GM18499 (cell line): Measurements from ENCODE around the gene TMEM44.

Experiments
- ATAC-seq: cut with Tn5 transposase; IDR thresholded peaks from one replicate; pipeline ENCODE4 v1.9.1; 2021; ENCODE audit warnings: moderate number of reproducible peaks; ENCODE audit not compliant: insufficient read depth, unreplicated experiment

Gene TMEM44

GRCh38 chr3:194584866-194585265 lies 48.4 kb downstream of the TMEM44 start:
- no peak for ATAC-seq

DNA sequence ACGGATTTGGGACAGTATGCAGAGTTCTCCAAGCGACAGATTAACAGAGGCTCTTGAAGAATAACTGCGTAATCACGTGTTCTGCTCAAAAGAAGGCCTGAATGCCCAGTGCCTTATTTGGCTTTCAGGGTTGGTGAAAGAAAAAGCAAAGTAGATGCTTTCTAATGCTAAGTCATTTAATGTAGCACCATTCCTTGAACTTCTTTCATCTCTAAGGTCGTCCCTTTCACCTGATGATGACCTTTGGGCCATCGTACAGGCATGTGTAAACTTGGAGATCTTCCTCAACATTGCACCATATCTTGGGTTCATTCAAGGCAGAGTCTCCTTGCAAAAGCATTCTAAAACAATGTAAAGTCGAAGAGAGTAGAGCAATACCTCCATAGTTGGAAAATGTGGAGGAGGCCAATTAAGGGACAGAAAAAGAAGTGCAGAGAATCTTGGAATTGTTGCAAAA lies 48.9 kb downstream of the TMEM44 start:
- peak; percentile 6 for ATAC-seq

GRCh38 chr3:194582196-194582905 lies 50.9 kb downstream of the TMEM44 start:
- ATAC-seq, result no peak

DNA sequence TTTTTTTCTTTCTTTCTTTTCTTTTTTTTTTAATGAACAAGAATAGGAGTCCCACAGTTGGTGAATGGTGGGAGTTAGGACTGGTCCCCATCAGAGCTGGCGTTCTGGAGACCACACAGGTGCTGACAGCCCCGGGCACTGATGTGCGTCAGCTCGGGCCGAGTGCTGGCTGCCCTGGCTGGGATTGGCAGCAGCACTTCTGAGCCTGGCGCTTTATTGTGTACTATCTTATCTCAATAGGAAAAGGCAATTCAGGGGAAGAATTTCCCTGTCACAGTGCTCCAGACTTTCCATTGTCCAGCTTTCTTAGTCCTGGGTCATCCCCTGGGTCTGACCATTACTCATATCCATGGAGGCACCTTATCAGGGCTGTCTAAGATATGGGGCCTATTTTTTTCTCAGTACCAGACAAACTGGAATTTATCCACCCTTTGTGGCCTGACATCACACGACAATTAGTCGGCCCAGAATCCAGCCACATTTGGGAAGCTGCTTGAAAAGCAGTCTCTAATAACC lies 54.1 kb downstream of the TMEM44 start:
- ATAC-seq, result no peak

DNA sequence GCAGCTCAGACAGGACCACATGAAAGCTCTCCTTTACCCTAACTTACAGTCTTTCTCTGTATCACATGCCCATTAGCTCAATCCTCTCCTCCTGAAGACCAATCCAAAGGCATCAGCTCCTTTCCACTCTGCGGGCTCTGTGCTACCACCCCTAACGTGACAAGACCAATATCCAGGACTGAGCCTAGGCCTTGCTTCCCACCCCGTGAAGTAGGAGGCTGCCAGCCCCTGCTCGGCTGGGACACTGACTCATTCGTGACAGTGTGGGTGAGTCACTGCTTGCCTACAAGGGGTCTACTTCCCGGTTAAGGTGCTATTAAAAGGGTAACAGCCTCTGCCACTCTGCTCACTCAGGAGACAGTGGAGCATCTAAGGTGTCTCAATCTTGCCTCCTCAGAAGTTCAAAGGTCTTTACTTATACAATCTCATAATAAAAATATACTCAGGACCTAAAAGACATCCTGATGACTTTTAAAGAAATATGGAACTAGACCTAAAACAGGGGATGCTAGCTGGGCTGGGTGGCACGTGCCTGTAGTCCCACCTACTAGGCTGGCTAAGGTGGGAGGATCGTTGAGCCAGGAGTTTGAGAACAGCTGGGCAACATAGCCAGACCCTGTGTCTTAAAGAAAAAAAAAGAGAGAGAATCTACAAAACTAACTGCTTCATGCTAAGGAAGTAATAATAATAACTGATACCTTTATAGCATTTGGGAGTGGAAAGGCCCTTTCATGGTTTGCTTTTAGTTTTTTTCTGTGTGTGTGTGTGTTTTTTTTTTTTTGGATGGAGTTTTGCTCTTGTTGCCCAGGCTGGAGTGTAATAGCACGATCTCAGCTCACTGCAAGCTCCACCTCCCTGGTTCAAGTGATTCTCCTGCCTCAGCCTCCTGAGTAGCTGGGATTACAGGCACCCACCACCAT lies 55.0 kb downstream of the TMEM44 start:
- ATAC-seq, result no peak

DNA sequence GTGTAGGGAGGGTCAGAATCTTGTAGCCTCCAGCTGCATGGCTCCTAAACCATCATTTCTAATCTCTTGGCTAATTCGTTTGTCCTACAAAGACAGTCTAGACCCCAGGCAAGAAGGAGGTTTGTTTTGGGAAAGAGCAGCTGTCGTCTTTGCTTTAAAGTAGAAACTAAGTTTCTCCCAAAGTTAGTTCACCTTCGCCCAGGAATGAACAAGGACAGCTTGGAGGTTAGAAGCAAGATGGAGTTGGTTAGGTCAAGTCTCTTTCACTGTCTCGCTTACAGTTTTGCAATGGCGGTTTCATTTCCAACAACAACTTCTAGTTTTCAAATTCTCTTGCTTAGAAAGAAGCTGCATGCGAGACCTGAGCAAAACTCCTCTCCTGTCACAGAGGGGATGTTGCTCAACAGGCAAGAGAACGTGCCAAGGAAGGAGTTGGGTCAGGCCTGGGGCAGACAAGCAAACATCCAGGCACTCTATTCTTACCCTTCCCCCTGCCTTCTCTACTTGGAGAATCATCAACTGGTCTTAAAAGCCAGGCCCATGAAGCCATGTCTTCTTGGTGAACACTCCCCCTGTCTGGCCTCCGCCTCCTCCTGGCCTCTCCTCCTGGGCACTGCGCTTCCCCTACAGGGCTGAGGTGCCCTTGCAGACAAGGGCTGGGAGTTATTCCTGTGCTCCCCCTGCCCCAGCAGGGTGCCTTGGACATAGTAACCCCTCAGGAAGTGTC lies 57.6 kb downstream of the TMEM44 start:
- ATAC-seq, result no peak

GRCh38 chr3:194574639-194575483 lies 58.4 kb downstream of the TMEM44 start:
- no peak for ATAC-seq

- peak; percentile 80 for ATAC-seq
These were observed 59.4 kb downstream of the TMEM44 start for GRCh38 chr3:194573680-194574437.

DNA sequence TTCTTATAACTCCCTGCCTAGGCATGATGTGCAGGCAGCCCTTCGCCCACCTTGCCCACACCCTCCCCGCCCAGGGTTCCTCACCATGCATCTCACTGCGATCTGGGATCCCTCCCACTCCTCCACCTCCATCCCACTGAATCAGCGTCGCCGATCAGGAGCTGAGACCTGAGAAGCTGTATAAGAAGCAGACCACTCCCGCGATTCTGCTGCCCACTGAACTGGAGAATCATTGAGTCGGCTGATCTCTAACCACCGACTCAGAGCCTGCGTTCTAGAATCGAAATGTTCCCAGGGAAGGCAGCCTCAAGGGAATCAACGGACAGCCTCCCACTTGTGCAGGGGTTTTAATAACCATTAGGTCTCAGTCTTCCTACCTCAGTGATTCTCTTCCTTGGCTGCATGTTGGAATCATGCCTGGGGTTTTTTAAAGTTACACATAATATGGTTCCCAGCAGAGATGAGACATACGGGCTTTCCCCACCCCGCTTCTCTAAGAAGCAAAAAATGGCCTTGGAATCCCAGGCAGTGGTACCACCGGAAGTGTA lies 60.2 kb downstream of the TMEM44 start:
- ATAC-seq, result no peak

- ATAC-seq, result no peak
These were observed 61.0 kb downstream of the TMEM44 start for GRCh38 chr3:194572143-194572789.

- ATAC-seq, result no peak
These were observed 61.6 kb downstream of the TMEM44 start for GRCh38 chr3:194571491-194572142.

- no peak for ATAC-seq
These were observed 62.3 kb downstream of the TMEM44 start for GRCh38 chr3:194570898-194571297.

DNA sequence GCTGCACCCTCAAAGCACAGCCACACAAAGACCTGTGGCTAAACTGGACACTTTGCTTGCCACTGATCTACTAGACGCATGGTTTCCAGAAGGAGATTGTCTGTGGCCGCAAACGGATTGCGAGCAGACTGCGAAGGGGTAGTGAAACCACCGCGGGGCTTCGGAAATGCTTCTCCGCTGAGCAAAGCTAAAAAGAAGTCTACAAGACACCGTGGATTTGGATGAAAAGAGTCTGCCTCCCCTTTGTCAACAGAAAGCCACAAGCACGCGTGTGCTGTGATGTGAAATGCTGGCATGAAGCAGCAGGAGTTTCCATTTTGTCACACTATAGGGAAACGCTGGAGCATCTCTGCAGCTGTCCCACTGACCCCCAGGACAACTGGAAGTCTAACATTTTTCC lies 63.0 kb downstream of the TMEM44 start:
- ATAC-seq, result no peak

DNA sequence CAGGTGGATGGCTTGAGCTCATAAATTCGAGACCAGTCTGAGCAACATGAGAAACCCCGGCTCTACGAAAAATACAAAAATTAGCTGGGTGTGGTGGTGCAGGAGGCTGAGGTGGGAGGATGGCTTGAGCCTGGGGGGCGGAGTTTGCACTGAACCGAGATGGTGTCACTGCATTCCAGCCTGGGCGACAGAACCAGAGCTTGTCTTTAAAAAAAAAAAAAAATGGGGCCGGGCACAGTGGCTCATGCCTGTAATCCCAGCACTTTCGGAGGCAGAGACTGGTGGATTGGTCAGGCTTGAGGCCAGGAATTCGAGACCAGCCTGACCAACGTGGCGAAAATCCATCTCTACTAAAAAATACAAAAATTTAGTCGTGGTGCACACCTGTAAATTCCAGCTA lies 64.0 kb downstream of the TMEM44 start:
- ATAC-seq, result no peak

DNA sequence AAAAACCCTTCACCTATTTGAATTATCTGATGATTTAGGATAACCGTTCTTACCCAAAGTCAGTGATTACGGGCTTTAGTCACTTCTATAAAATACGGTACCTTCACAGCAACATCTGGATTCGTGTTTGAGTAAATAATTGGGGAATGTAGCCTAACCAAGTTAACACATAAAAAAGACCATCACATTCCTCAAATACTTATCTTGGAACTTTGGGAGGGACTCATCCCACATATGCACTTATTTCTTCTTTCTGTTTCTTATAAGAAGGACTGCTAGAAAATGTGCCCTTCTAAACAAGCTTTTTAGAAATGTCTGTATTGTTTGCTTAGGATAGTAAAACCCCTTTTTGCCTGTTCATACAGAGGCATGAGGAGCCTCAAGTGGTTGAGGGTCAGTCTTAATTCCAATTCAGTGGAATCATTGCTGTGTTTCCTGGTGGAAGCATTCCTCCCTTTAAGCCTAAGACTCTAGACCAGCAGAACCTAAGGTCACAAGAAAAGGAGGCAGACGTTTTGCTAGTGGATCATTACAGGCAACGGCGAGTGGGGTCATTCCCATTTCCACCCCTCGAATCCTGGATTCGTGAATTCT lies 67.5 kb downstream of the TMEM44 start:
- no peak for ATAC-seq

- ATAC-seq, result no peak
These were observed 70.2 kb downstream of the TMEM44 start for GRCh38 chr3:194562986-194563385.

- ATAC-seq, result no peak
These were observed 71.8 kb downstream of the TMEM44 start for GRCh38 chr3:194561306-194561974.
